ENCODE results near the gene NUP93.

Gene NUP93

GRCh38 chr16:56824331-56824730, 94.4 kb downstream of the NUP93 start:
- DNase-seq: peak; percentile 41

GRCh38 chr16:56824804-56825203, 94.9 kb downstream of the NUP93 start:
- DNase-seq: no peak

GRCh38 chr16:56825826-56826225, 95.9 kb downstream of the NUP93 start:
- DNase-seq: no peak

- DNase-seq: no peak
These were observed 98.7 kb downstream of the NUP93 start for GRCh38 chr16:56828647-56829046.

- no peak for DNase-seq
These were observed 100.7 kb downstream of the NUP93 start for GRCh38 chr16:56830669-56831068.

- no peak for DNase-seq
These were observed 102.8 kb downstream of the NUP93 start for GRCh38 chr16:56832768-56833167.

- no peak for DNase-seq
These were observed 103.5 kb downstream of the NUP93 start for GRCh38 chr16:56833243-56833970.

- no peak for DNase-seq
These were observed 105.4 kb downstream of the NUP93 start for GRCh38 chr16:56835320-56835719.

GRCh38 chr16:56836410-56837230, 106.7 kb downstream of the NUP93 start:
- no peak for DNase-seq

- no peak for DNase-seq
These were observed 108.9 kb downstream of the NUP93 start for GRCh38 chr16:56838622-56839337.

- no peak for DNase-seq
These were observed 111.3 kb downstream of the NUP93 start for GRCh38 chr16:56841233-56841632.

- DNase-seq: no peak
These were observed 111.7 kb downstream of the NUP93 start for GRCh38 chr16:56841659-56842058.

- DNase-seq: no peak
These were observed 112.2 kb downstream of the NUP93 start for GRCh38 chr16:56842133-56842532.

GRCh38 chr16:56844056-56844455, 114.1 kb downstream of the NUP93 start:
- no peak for DNase-seq

GRCh38 chr16:56847173-56847910, 117.4 kb downstream of the NUP93 start:
- no peak for DNase-seq

- DNase-seq: no peak
These were observed 118.4 kb downstream of the NUP93 start for GRCh38 chr16:56848029-56848936.

- DNase-seq: peak; percentile 61
These were observed 119.2 kb downstream of the NUP93 start for GRCh38 chr16:56848955-56849689.

- DNase-seq: peak; percentile 63
These were observed 120.1 kb downstream of the NUP93 start for GRCh38 chr16:56849690-56850680.

GRCh38 chr16:56851671-56852400, 121.9 kb downstream of the NUP93 start:
- no peak for DNase-seq
